ENCODE results near the gene ISCA1.
A peak's percentile ranks its signal among the peaks of the same experiment; 100 is the strongest.

The ISCA1 gene

DNA sequence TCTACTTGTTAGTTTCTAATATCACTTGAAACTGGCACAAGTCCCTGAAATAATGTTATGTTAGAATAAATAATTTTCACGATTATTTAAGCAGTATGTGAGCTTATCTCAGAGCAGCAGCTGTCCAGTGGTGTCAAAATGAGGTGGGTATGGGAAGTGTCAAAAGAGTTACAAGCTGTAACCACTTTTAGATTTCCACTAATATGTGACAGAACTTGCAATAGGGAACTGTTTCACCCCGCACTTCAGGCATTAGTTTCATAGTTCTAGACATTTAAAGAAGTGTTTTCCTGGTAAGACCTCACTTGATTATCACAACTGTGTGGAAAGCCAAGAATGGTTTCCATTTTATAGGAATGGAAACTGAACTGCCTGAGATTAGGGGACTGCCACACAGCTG is 2.9 kb upstream of the ISCA1 start:
- TF ChIP-seq, protein P1, sequence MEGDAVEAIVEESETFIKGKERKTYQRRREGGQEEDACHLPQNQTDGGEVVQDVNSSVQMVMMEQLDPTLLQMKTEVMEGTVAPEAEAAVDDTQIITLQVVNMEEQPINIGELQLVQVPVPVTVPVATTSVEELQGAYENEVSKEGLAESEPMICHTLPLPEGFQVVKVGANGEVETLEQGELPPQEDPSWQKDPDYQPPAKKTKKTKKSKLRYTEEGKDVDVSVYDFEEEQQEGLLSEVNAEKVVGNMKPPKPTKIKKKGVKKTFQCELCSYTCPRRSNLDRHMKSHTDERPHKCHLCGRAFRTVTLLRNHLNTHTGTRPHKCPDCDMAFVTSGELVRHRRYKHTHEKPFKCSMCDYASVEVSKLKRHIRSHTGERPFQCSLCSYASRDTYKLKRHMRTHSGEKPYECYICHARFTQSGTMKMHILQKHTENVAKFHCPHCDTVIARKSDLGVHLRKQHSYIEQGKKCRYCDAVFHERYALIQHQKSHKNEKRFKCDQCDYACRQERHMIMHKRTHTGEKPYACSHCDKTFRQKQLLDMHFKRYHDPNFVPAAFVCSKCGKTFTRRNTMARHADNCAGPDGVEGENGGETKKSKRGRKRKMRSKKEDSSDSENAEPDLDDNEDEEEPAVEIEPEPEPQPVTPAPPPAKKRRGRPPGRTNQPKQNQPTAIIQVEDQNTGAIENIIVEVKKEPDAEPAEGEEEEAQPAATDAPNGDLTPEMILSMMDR (IDR thresholded peaks at IDR 0.05; ENCODE audit: low read depth, low read length), result no peak

DNA sequence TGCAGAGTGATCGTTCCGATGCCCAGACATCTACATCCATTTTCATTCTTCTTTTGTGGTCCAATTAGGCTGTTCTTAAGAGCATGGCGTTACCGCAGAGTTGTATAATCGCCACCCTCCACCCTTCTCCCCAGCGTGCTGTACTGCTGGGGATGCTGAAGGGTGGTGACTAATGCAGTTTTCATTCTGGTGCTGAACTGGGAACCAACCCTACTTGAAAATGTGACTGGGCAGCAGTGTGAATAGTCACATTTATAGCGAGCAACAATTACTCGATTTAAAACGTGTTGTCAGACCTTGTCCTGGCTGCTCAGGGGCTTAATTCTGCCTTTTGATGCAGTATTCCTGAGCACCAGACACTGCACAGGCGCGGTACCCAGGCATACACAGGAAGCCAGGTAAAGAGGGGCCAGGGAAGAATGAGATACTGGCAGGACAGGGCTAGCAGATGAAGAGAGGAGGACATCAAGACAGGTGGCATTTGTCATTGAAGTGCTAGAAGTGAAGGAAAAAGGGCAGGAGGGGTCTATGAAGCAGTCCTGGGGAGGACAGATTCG is 719 bp upstream of the ISCA1 start:
- TF ChIP-seq, protein P1 (IDR thresholded peaks at IDR 0.05; ENCODE audit: low read depth, low read length), result no peak
- peak; percentile 43 for DNase-seq (ENCODE audit: extremely low read depth, low read depth)

More for the DNA sequence above, 2.9 kb upstream of the ISCA1 start:
- DNase-seq (ENCODE audit: extremely low read depth, low read depth), result no peak

DNA sequence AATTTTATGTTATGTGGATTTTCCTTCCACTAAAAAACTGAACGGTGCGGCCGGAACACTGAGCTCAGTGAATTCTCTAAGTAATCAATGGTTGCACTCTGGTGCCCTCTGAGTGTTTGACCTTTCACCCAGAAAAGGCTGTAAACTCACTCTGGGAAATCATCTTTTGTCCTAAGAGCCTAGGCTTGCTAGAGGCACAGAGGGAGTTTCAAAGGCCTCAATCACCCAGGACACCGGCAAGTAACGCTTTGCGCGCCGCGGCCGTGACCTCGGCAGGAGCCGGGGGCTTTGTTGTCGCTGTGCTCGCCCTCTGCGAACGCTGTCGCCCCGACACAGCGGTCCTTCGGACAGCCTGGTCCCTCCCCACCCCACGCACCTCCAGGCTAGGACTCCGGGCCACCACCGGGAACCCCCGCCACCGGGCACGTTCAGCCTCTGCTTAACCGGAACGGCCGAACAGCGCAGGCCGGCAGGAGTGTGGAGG is 703 bp downstream of the ISCA1 start:
- DNase-seq (ENCODE audit: extremely low read depth, low read depth), result no peak

DNA sequence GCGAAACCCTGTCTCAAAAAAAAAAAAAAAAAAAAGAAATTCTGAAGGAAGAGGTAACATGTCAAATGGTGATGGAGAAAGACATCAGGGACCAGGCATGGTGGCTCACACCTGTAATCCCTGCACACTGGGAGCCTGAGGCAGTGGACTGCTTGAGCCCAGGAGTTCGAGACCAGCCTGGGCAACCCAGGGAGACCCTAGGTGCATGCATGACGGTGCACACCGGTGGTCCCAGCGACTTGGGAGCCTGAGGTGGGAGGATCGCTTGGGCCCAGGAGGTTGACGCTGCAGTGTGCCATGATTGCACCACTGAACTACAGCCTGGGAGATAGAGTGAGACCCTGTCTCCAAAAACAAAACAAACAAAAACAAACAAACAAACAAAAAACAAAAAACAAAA is 1.8 kb downstream of the ISCA1 start:
- TF ChIP-seq, protein P1 (IDR thresholded peaks at IDR 0.05; ENCODE audit: low read depth, low read length), result no peak
- no peak for DNase-seq (ENCODE audit: extremely low read depth, low read depth)

More for the DNA sequence above, 703 bp downstream of the ISCA1 start:
- TF ChIP-seq, protein P1 (IDR thresholded peaks at IDR 0.05; ENCODE audit: low read depth, low read length), result no peak

DNA sequence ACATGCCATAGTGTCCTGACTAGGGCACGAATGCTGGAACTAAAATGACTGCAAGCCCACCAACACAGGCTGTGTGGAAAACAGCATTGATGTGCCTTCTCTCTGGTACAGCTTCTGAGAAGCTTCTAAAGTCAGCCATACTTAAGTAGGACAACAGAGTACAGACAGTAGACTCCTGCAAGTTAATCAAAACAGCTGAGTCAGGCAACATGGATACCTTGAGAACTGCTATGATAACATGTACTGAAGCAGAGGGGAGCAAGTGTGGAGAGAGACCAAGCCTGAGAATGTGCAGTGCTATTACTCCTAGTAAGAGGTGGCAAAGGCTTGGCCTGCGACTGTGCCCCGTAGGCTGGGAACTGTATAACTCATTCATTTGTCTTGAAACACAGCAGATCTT is 2.5 kb downstream of the ISCA1 start:
- TF ChIP-seq, protein P1 (IDR thresholded peaks at IDR 0.05; ENCODE audit: low read depth, low read length), result no peak
- DNase-seq (ENCODE audit: extremely low read depth, low read depth), result no peak

DNA sequence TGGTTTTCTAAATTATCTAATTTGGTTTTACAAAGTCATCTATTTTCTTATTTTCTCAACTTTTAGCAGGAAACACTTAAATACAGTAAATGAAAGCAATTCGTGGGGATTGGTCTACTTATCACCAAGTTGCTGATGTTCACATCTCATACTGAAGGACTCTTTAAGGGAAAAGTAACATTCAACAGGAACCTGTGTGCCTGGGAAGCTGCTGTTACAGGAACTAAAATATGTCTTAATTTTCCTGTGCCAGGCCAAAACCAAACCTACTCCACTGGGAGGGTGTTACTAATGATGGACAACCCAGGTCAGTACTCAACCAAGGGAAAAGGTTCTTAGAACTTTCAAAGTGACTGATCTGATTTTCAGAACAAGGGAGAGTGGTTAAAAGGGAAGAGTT is 5.3 kb downstream of the ISCA1 start:
- TF ChIP-seq, protein P1 (IDR thresholded peaks at IDR 0.05; ENCODE audit: low read depth, low read length), result no peak
- no peak for DNase-seq (ENCODE audit: extremely low read depth, low read depth)

DNA sequence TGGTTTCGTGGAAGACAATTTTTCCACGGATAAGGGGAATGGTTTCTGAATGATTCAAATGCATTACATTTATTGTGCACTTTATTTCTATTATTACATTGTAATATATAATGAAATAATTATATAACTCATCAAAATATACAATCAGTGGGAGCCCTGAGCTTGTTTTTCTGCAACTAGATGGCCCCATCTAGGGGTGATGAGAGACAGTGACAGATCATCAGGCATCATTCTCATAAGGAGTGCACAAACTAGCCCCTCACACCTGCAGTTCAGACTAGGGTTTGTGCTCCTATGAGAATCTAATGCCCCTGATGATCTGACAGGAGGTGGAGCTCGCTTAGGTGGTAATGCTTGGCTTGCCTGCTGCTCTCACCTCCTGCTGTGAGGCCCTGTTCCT is 6.4 kb downstream of the ISCA1 start:
- TF ChIP-seq, protein P1 (IDR thresholded peaks at IDR 0.05; ENCODE audit: low read depth, low read length), result no peak; the same call in 1 of the 2 replicates
- no peak for DNase-seq (ENCODE audit: extremely low read depth, low read depth)

Data from AG09319 (cell line).